ENCODE data around the gene SLC27A4. TPM values are rescaled to one million over a fixed set of nuclear protein-coding genes. Genes with fewer than 3 reads are reported as not detected.

SLC27A4 gene
- total RNA-seq, 2 experiments from 2014 or later, result 10.5 to 11.2 TPM

DNA sequence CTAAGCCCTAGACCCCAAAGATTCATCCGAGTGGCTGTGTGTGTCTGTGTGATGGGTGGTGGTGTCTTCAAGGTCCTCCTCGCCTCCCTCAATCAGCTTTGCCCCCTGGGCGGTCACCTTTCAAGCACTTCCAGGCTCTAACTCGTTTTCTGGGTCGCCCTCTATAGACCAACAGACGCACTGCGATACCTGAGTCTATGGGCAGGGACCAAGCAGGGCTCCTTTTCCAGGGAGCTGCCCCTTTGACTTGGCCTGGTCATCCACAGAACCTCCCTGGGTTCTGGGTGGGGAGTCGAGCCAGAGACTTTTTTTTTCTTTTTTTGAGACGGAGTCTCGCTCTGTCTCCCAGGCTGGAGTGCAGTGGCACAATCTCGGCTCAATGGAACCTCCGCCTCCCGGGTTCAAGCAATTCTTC, 1.1 kb downstream of the SLC27A4 start:
- DNase-seq (peak; percentile 88), ATAC-seq (peak; percentile 73)
- Mint-ChIP-seq H3K36me3 (ENCODE audit: low read depth) (peaks cover 9% of the 10 kb centered on the region), H3K27ac (peak overlapping the region; percentile 65), H3K4me3 (peak overlapping the region; percentile 80), H3K9me3 (no peaks in the 10 kb centered on the region), H3K27me3 (no peaks in the 10 kb centered on the region), H3K4me1 (ENCODE audit: low read depth) (peaks cover 6% of the 10 kb centered on the region)
- intact Hi-C loops (cut with micrococcal nuclease), result loop anchor here (2.0 kb wide), 1 partner anchor 47 kb away; no protein-coding TSS in a partner anchor
- ChIA-PET CTCF (interaction anchor here (0.6 to 1.4 kb wide), 26 partner anchors 9 to 213 kb away, joined by 3 to 21 read pairs (median 4); partner anchors contain the start of genes CERCAM, COQ4, GOLGA2 and SWI5), POLR2A (interaction anchor here (0.7 to 1.8 kb wide), 8 partner anchors 8 to 478 kb away, joined by 3 to 5 read pairs (median 3); partner anchors contain the start of genes CIZ1 and TRUB2)
- TF ChIP-seq, protein P1, sequence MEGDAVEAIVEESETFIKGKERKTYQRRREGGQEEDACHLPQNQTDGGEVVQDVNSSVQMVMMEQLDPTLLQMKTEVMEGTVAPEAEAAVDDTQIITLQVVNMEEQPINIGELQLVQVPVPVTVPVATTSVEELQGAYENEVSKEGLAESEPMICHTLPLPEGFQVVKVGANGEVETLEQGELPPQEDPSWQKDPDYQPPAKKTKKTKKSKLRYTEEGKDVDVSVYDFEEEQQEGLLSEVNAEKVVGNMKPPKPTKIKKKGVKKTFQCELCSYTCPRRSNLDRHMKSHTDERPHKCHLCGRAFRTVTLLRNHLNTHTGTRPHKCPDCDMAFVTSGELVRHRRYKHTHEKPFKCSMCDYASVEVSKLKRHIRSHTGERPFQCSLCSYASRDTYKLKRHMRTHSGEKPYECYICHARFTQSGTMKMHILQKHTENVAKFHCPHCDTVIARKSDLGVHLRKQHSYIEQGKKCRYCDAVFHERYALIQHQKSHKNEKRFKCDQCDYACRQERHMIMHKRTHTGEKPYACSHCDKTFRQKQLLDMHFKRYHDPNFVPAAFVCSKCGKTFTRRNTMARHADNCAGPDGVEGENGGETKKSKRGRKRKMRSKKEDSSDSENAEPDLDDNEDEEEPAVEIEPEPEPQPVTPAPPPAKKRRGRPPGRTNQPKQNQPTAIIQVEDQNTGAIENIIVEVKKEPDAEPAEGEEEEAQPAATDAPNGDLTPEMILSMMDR (IDR thresholded peaks at IDR 0.05), result peak; percentile 69

DNA sequence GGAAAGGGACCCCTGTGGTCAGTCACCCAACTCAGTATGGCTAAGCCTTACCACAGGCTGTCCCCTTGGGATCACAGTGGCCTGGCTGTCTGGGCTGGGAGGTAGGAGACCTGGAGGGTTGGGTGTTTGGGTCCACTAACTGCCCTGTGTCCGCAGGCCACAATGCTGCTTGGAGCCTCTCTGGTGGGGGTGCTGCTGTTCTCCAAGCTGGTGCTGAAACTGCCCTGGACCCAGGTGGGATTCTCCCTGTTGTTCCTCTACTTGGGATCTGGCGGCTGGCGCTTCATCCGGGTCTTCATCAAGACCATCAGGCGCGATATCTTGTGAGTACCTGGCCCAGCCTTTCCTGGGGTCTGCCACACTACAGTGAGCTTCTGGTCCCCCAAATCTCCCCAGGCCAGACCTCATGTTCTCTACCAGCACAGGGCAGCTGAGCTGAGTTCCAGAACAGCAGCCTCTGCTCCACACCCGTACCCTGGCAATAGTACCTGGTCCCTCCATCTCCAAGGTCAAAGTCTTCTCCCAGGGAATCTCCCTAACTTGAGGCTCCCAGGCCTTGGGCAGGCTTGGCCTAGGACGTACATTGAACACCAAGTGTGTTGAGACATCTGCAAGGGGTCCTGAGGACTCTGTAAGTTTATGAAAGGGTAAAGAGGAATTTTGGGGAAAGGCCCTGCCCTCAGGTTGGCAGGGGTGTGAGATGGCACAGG, 2.8 kb downstream of the SLC27A4 start:
- ATAC-seq (no peak), DNase-seq (no peak)
- TF ChIP-seq, protein P1 (IDR thresholded peaks at IDR 0.05), result no peak
- Mint-ChIP-seq H3K27ac (no peak overlapping the region), H3K9me3 (no peaks in the 10 kb centered on the region), H3K27me3 (no peaks in the 10 kb centered on the region), H3K4me3 (no peak overlapping the region), H3K4me1 (ENCODE audit: low read depth) (peaks cover 6% of the 10 kb centered on the region), H3K36me3 (ENCODE audit: low read depth) (peaks cover 9% of the 10 kb centered on the region)
- ChIA-PET POLR2A (no interaction called here), CTCF (interaction anchor here (1.2 to 1.6 kb wide), 2 partner anchors 20 to 88 kb away, joined by 3 to 4 read pairs; no protein-coding TSS in a partner anchor)
- intact Hi-C loops (cut with micrococcal nuclease), result no loop called here

DNA sequence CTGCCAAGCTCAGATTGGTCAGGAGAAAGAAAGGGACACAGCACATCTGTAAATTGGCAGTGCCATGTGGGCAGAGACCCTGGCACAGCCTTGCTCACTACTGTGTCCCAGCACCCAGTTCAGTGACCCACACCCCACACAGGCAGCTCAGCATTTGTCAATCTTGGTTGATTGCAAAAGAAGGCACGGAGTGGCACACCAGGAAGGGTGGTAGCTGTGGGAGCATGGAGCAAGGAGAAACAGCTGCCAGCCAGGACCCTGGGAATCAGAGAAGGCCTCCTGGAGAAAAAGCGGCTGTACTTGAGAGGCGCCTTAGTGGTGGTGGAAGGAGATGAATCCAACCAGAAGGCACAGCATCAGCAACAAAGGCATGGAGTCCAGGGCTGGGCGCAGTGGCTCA, 3.5 kb downstream of the SLC27A4 start:
- Mint-ChIP-seq H3K27ac (no peak overlapping the region), H3K27me3 (no peaks in the 10 kb centered on the region), H3K36me3 (ENCODE audit: low read depth) (peaks cover 9% of the 10 kb centered on the region), H3K9me3 (no peaks in the 10 kb centered on the region), H3K4me3 (no peak overlapping the region), H3K4me1 (ENCODE audit: low read depth) (peaks cover 6% of the 10 kb centered on the region)
- intact Hi-C loops (cut with micrococcal nuclease), result no loop called here
- no peak for ATAC-seq
- ChIA-PET CTCF (interaction anchor here (1.5 to 1.6 kb wide), 2 partner anchors 19 to 49 kb away, joined by 4 to 6 read pairs; no protein-coding TSS in a partner anchor), POLR2A (no interaction called here)
- TF ChIP-seq, protein P1 (IDR thresholded peaks at IDR 0.05), result no peak
- DNase-seq, result no peak

DNA sequence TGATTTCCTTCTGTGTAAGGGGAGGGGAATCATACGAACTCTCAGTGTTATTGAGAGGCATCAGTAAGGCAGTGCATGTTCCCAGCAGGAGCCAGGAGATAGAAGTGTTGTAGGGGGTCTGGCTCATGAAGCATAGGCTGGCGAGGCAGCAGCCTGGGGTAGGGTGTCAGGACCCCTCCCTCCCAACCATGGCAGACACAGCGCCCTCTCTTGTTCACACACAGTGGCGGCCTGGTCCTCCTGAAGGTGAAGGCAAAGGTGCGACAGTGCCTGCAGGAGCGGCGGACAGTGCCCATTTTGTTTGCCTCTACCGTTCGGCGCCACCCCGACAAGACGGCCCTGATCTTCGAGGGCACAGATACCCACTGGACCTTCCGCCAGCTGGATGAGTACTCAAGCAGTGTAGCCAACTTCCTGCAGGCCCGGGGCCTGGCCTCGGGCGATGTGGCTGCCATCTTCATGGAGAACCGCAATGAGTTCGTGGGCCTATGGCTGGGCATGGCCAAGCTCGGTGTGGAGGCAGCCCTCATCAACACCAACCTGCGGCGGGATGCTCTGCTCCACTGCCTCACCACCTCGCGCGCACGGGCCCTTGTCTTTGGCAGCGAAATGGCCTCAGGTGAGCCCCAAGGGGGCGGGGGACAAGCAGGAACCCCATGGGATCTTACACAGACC, 4.7 kb downstream of the SLC27A4 start:
- CTCF ChIA-PET, result interaction anchor here (1.3 to 1.5 kb wide), 2 partner anchors 50 to 90 kb away, joined by 3 to 6 read pairs; no protein-coding TSS in a partner anchor
- POLR2A ChIA-PET, result no interaction called here
- no peaks in the 10 kb centered on the region for H3K27me3 Mint-ChIP-seq
- H3K27ac Mint-ChIP-seq, result no peak overlapping the region
- peaks cover 3% of the 10 kb centered on the region for H3K4me1 Mint-ChIP-seq (ENCODE audit: low read depth)
- intact Hi-C loops (cut with micrococcal nuclease), result no loop called here
- no peak overlapping the region for H3K4me3 Mint-ChIP-seq
- no peaks in the 10 kb centered on the region for H3K9me3 Mint-ChIP-seq
- DNase-seq, result no peak
- no peak for ATAC-seq
- TF ChIP-seq, protein P1 (IDR thresholded peaks at IDR 0.05), result no peak
- H3K36me3 Mint-ChIP-seq (ENCODE audit: low read depth), result peaks cover 14% of the 10 kb centered on the region

All from activated CD8-positive, alpha-beta T cell treated with anti-CD3 and anti-CD28 coated beads for 36 hours (primary cell).